Naive thymus-derived CD4-positive, alpha-beta T cell (primary cell): Measurements from ENCODE around the gene C2orf42. TPM values are rescaled to one million over a fixed set of nuclear protein-coding genes. Genes with fewer than 3 reads are reported as not detected.
"Not testable (repeated sequence)": the region's sequence is repeated elsewhere in the genome, so short reads cannot be mapped to it uniquely, and the experiment has no call there.

Experiments
- ATAC-seq: fragments of 150-1000 bp; cut with Tn5 transposase; 2 replicates; pipeline ENCODE4 v1.10.0; 2021; ENCODE audit warnings: mild to moderate bottlenecking, moderate library complexity
- CTCF ChIA-PET: fragments of 350-600 bp; sonication (Branson Sonifier 250); formaldehyde crosslinking; loops from one replicate; lab custom pipeline; 2021; ENCODE audit warnings: antibody characterized with exemption; lab: Charles Lee
- POLR2A ChIA-PET: fragments of 350-600 bp; sonication (Branson Sonifier 250); formaldehyde crosslinking; loops from one replicate; lab custom pipeline; 2021; ENCODE audit warnings: antibody characterized with exemption, inconsistent platforms; lab: Charles Lee
- DNase-seq, 9 donors: peaks; one replicate each; pipeline versions ENCODE4 v3.0.0 to v3.0.0-alpha.2; 2020 to 2022; ENCODE audit warnings: mixed read lengths in 1 of 9
- H3K27ac ChIP-seq: one replicate; pipeline ENCODE4 v1.7.0; 2013; ENCODE audit warnings: mild to moderate bottlenecking, low read depth, low read length, moderate library complexity
- H3K27me3 ChIP-seq, 2 donors: one replicate each; pipeline ENCODE4 v1.7.0; 2013; ENCODE audit warnings: low read length in 2 of 2, mild to moderate bottlenecking in 2 of 2, moderate library complexity in 2 of 2; ENCODE audit not compliant: control insufficient read depth in 2 of 2, insufficient read depth in 2 of 2
- H3K36me3 ChIP-seq, 3 experiments: 1 replicate in 2 of 3; 2 replicates in 1 of 3; pipeline ENCODE4 v1.7.0; 2013; ENCODE audit warnings: low read length in 3 of 3, mild to moderate bottlenecking in 3 of 3, moderate library complexity in 1 of 3; ENCODE audit not compliant: insufficient read depth in 3 of 3, control insufficient read depth in 2 of 3
- H3K4me1 ChIP-seq, 2 donors: one replicate each; pipeline ENCODE4 v1.7.0; 2013; ENCODE audit warnings: low read length in 2 of 2, mild to moderate bottlenecking in 2 of 2, moderate library complexity in 1 of 2; ENCODE audit not compliant: control insufficient read depth in 2 of 2, insufficient read depth in 2 of 2
- H3K4me3 ChIP-seq: 2 replicates; pipeline ENCODE4 v1.7.0; 2013; ENCODE audit warnings: mild to moderate bottlenecking, low read length
- H3K9me3 ChIP-seq, 3 experiments: 1 replicate in 2 of 3; 2 replicates in 1 of 3; pipeline ENCODE4 v1.7.0; 2013; ENCODE audit warnings: low read length in 3 of 3; ENCODE audit not compliant: control insufficient read depth in 2 of 3
- H3K27ac Mint-ChIP-seq, 9 donors: one replicate each; pipeline ENCODE4 v1.8.0; 2020 to 2022; ENCODE audit warnings: mixed read lengths in 9 of 9, mild to moderate bottlenecking in 8 of 9, moderate library complexity in 5 of 9, inconsistent platforms in 2 of 9
- H3K27me3 Mint-ChIP-seq, 5 donors: one replicate each; pipeline ENCODE4 v1.8.0; 2021 to 2022; ENCODE audit warnings: mixed read lengths in 5 of 5, mild to moderate bottlenecking in 1 of 5
- H3K36me3 Mint-ChIP-seq, 5 donors: one replicate each; pipeline ENCODE4 v1.8.0; 2020 to 2022; ENCODE audit warnings: mixed read lengths in 5 of 5, mild to moderate bottlenecking in 3 of 5, inconsistent platforms in 1 of 5
- H3K4me1 Mint-ChIP-seq, 7 donors: one replicate each; pipeline ENCODE4 v1.8.0; 2020 to 2022; ENCODE audit warnings: mixed read lengths in 7 of 7, mild to moderate bottlenecking in 3 of 7, inconsistent platforms in 1 of 7
- H3K4me3 Mint-ChIP-seq, 10 donors: one replicate each; pipeline ENCODE4 v1.8.0; 2020 to 2022; ENCODE audit warnings: mild to moderate bottlenecking in 10 of 10, mixed read lengths in 10 of 10, moderate library complexity in 6 of 10, inconsistent platforms in 2 of 10
- H3K9me3 Mint-ChIP-seq, 11 donors: one replicate each; pipeline ENCODE4 v1.8.0; 2020 to 2022; ENCODE audit warnings: mixed read lengths in 11 of 11, mild to moderate bottlenecking in 4 of 11, inconsistent platforms in 1 of 11, moderate library complexity in 1 of 11
- intact Hi-C, 2 donors: fragments of 100-400 bp; cut with micrococcal nuclease; formaldehyde crosslinking; loops; one replicate each; pipeline ENCODE4 v1.15.1; 2023
- polyA plus RNA-seq, 2 donors: library from polyadenylated mRNA; unstranded; fragments of 300-500 nt; fragmentation: Illumina TruSeq; gene quantifications; one replicate each; pipeline ENCODE4 v1.2.3, GENCODE V29; 2021
- total RNA-seq, 6 experiments: library from RNA in 5 of 6; stranded (reverse) in 5 of 6; gene quantifications; 1 replicate in 5 of 6; 2 replicates in 1 of 6; pipeline ENCODE4 v1.2.3 and lab custom pipeline; 2021 to 2026

C2orf42 gene
- total RNA-seq = 10 to 100 TPM; 20.6 to 45.9 (median 30.3) TPM
- 10 to 100 TPM; 23.2 to 48.4 TPM for polyA plus RNA-seq
- 17.6 reads per million, percentile 47 among the genes with 10 or more reads in this experiment for total RNA-seq (lab: John Stamatoyannopoulos, UW)

- Histone ChIP-seq H3K27ac (peak within 1 kb of the TSS; percentile 93), H3K4me1 (peaks cover 0 to 8% of the 10 kb centered on the region in 2 donors), H3K27me3 (no peaks in the 10 kb centered on the region), H3K9me3 (no peaks in the 10 kb centered on the region), H3K4me3 (peak within 1 kb of the TSS; percentile 72), H3K36me3 (no peaks in the 10 kb centered on the region)
- peak within 1 kb of the TSS; percentile 94 to 100 (median 99) for H3K27ac Mint-ChIP-seq
- H3K4me1 Mint-ChIP-seq = peaks cover 7 to 24% (median 21%) of the 10 kb centered on the region in 7 donors
- POLR2A ChIA-PET = interaction anchor here (0.5 to 2.6 kb wide), 41 partner anchors 8 to 878 kb away, joined by 3 to 47 read pairs (median 5); partner anchors contain the start of genes FAM136A, MXD1, NAGK and NFU1
- DNase-seq = peak; percentile 87 to 97 (median 96)
- H3K4me3 Mint-ChIP-seq = peak within 1 kb of the TSS; percentile 86 to 97 (median 93)
- CTCF ChIA-PET = interaction anchor here (0.7 to 1.7 kb wide), 8 partner anchors 20 to 279 kb away, joined by 3 to 6 read pairs (median 4); no protein-coding TSS in a partner anchor
- intact Hi-C loops = loop anchor here (1.0 to 5.0 kb wide), 16 partner anchors 47 to 940 kb away; partner anchors contain the start of genes GMCL1 (in 2 of the 2), NFU1 (in 2 of the 2), SNRPG (in 2 of the 2) and TIA1 (in 2 of the 2)
- peaks cover 0 to 4% (median 0%) of the 10 kb centered on the region in 11 donors for H3K9me3 Mint-ChIP-seq
- ATAC-seq = peak; percentile 94
- peaks cover 0 to 2% (median 0%) of the 10 kb centered on the region in 5 donors for H3K27me3 Mint-ChIP-seq
- peaks cover 0 to 6% (median 0%) of the 10 kb centered on the region in 5 donors for H3K36me3 Mint-ChIP-seq
Measured at GRCh38 chr2:70190418-70191243, at the start of gene C2orf42. Gene C2orf42 (minus strand): TSS chr2:70191019. CDS start chr2:70181985, 9,034 bp downstream.

- Histone ChIP-seq H3K4me1 (peaks cover 12 to 18% of the 10 kb centered on the region in 2 donors), H3K9me3 (no peaks in the 10 kb centered on the region), H3K27ac (no peak overlapping the region), H3K4me3 (no peak overlapping the region), H3K27me3 (no peaks in the 10 kb centered on the region), H3K36me3 (peaks cover 0 to 17% (median 17%) of the 10 kb centered on the region in 3 experiments)
- ATAC-seq (no peak), DNase-seq (no peak)
- no peak overlapping the region for H3K27ac Mint-ChIP-seq
- H3K27me3 Mint-ChIP-seq = no peaks in the 10 kb centered on the region
- intact Hi-C loops = loop anchor here in 1 of 2 donors (10.0 kb wide), 1 partner anchor 496 kb away; the partner anchor contains the start of gene ANXA4
- H3K36me3 Mint-ChIP-seq = peaks cover 0 to 18% (median 9%) of the 10 kb centered on the region in 5 donors
- ChIA-PET POLR2A (interaction anchor here (1.0 to 1.8 kb wide), 4 partner anchors 24 to 326 kb away, joined by 3 to 7 read pairs (median 3); partner anchors contain the start of genes MXD1 and SNRPG), CTCF (no interaction called here)
- peaks cover 25 to 62% (median 51%) of the 10 kb centered on the region in 7 donors for H3K4me1 Mint-ChIP-seq
- H3K4me3 Mint-ChIP-seq = no peak overlapping the region
- no peaks in the 10 kb centered on the region for H3K9me3 Mint-ChIP-seq
Measured at GRCh38 chr2:70240599-70240998, 49.8 kb upstream of the C2orf42 start.

- ChIA-PET CTCF (interaction anchor here (0.7 kb wide), 1 partner anchor 713 kb away, joined by 3 read pairs; no protein-coding TSS in a partner anchor), POLR2A (no interaction called here)
- Histone ChIP-seq H3K4me1 (no peaks in the 10 kb centered on the region), H3K27ac (no peak overlapping the region), H3K36me3 (peaks cover 9 to 58% (median 17%) of the 10 kb centered on the region in 3 experiments), H3K9me3 (no peaks in the 10 kb centered on the region), H3K27me3 (no peaks in the 10 kb centered on the region), H3K4me3 (no peak overlapping the region)
- Mint-ChIP-seq H3K36me3 (peaks cover 7 to 19% (median 17%) of the 10 kb centered on the region in 5 donors), H3K27ac (peak overlapping the region in 1 of 9 donors; percentile 52), H3K4me1 (peaks cover 0 to 5% (median 3%) of the 10 kb centered on the region in 7 donors), H3K4me3 (no peak overlapping the region), H3K9me3 (no peaks in the 10 kb centered on the region), H3K27me3 (no peaks in the 10 kb centered on the region)
- no peak for ATAC-seq
- intact Hi-C loops = no loop called here
- DNase-seq = no peak
Measured at GRCh38 chr2:70233926-70234325, 43.1 kb upstream of the C2orf42 start.

GRCh38 chr2:70226781-70227180, 36.0 kb upstream of the C2orf42 start:
- ATAC-seq (no peak), DNase-seq (no peak)
- ChIA-PET CTCF (no interaction called here), POLR2A (interaction anchor here (2.0 kb wide), 1 partner anchor 314 kb away, joined by 5 read pairs; no protein-coding TSS in a partner anchor)
- Mint-ChIP-seq H3K36me3 (peaks cover 12 to 34% (median 18%) of the 10 kb centered on the region in 5 donors), H3K27me3 (no peaks in the 10 kb centered on the region), H3K4me1 (peaks cover 0 to 9% (median 3%) of the 10 kb centered on the region in 7 donors), H3K9me3 (no peaks in the 10 kb centered on the region), H3K4me3 (no peak overlapping the region), H3K27ac (peak overlapping the region in 6 of 9 donors; percentile 10 to 76 (median 27))
- Histone ChIP-seq H3K27me3 (no peaks in the 10 kb centered on the region), H3K27ac (no peak overlapping the region), H3K9me3 (no peaks in the 10 kb centered on the region), H3K4me3 (no peak overlapping the region), H3K36me3 (peaks cover 12 to 64% (median 43%) of the 10 kb centered on the region in 3 experiments), H3K4me1 (no peaks in the 10 kb centered on the region)
- intact Hi-C loops = no loop called here

- H3K27me3 ChIP-seq, ATAC-seq, DNase-seq, H3K4me3 ChIP-seq, H3K9me3 Mint-ChIP-seq, H3K4me3 Mint-ChIP-seq, H3K27me3 Mint-ChIP-seq, CTCF ChIA-PET, H3K4me1 ChIP-seq, H3K27ac Mint-ChIP-seq, H3K9me3 ChIP-seq, H3K27ac ChIP-seq, intact Hi-C loops: not testable (repeated sequence)
- peaks cover 0 to 18% (median 3%) of the 10 kb centered on the region in 7 donors for H3K4me1 Mint-ChIP-seq
- POLR2A ChIA-PET = interaction anchor here (0.7 kb wide), 1 partner anchor 10 kb away, joined by 3 read pairs; no protein-coding TSS in a partner anchor
- H3K36me3 ChIP-seq = peaks cover 9 to 66% (median 41%) of the 10 kb centered on the region in 3 experiments
- peaks cover 9 to 42% (median 32%) of the 10 kb centered on the region in 5 donors for H3K36me3 Mint-ChIP-seq
Measured at GRCh38 chr2:70223305-70223704, 32.5 kb upstream of the C2orf42 start.

GRCh38 chr2:70214953-70215549, 24.2 kb upstream of the C2orf42 start:
- H3K4me1 ChIP-seq = no peaks in the 10 kb centered on the region
- intact Hi-C loops = no loop called here
- no peaks in the 10 kb centered on the region for H3K9me3 Mint-ChIP-seq

More at GRCh38 chr2:70214953-70215549, 24.2 kb upstream of the C2orf42 start:
- Mint-ChIP-seq H3K4me3 (no peak overlapping the region), H3K36me3 (peaks cover 5 to 45% (median 18%) of the 10 kb centered on the region in 5 donors), H3K4me1 (peaks cover 2 to 24% (median 14%) of the 10 kb centered on the region in 7 donors), H3K27me3 (no peaks in the 10 kb centered on the region), H3K27ac (peak overlapping the region in 1 of 9 donors; percentile 3)
- H3K27ac ChIP-seq = no peak overlapping the region
- H3K36me3 ChIP-seq = peaks cover 12 to 67% (median 16%) of the 10 kb centered on the region in 3 experiments
- ChIA-PET POLR2A (interaction anchor here (0.7 to 0.9 kb wide), 2 partner anchors 9 to 24 kb away, joined by 3 to 5 read pairs; partner anchors contain the start of gene C2orf42), CTCF (no interaction called here)
- H3K4me3 ChIP-seq = no peak overlapping the region
- no peaks in the 10 kb centered on the region for H3K9me3 ChIP-seq
- DNase-seq (no peak), ATAC-seq (no peak)
- no peaks in the 10 kb centered on the region for H3K27me3 ChIP-seq
